ENCODE measurements around the gene B3GNT7. TPM values are rescaled to one million over a fixed set of nuclear protein-coding genes. Genes with fewer than 3 reads are reported as not detected.

Gene B3GNT7
- total RNA-seq, 1 experiment from 2014 or later = 6.1 TPM

DNA sequence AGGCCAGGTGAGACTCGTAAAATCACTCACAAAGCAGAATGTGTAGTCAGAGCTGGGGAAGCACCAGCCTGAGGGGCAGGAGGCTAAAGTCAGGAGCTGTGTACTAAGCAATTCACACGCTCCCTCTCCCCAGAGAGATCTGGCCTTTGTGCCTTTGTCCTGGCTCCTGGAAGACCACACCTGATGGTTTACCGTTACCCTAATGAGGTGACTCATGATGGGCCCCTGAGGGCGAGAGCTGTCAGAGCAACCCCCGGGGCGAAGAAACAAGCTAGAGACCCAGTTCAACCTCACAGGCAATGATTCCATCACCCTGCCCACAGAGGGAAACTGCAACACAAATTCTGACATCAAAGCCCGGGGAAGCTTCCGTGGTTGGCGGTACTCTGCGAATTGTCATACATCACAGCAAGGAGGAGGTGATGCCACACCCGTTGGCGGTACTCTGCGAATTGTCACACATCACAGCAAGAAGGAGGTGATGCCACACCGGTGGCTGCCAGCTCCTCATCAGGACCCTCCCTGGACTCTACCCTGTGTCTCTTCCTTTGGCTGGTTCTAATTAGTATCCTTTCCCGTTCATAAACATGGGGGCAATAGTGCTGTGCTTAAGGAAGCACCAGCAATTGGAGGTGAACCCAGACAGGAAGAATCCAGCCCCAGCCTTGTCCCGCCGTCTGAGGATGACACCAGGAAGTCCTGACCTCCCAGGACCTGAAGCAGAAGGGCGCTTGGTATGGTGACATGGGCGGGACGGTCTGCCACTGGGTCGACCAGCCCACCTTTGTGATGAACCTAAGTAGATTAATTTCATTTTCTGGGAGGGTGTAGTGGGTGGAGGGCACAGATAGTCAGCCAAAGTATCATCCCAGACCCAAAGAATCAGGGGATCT lies 30.5 kb downstream of the B3GNT7 start:
- ATAC-seq (no peak), DNase-seq (ENCODE audit: low read depth, low spot score) (no peak)
- Histone ChIP-seq H3K36me3 (ENCODE audit: control insufficient read depth in 1 of 2, insufficient read depth in 2 of 2, low read length in 2 of 2) (no peaks in the 10 kb centered on the region), H3K27ac (ENCODE audit: low read depth, low read length) (no peak overlapping the region), H3K9me2 (ENCODE audit: insufficient read depth) (no peaks in the 10 kb centered on the region), H3K4me2 (ENCODE audit: low read length) (no peak overlapping the region), H3K9me3 (ENCODE audit: control insufficient read depth in 1 of 2, insufficient read depth in 1 of 2, low read depth in 1 of 2, low read length in 2 of 2) (peaks cover 0 to 9% of the 10 kb centered on the region in 2 experiments; a peak in 1 of 4 replicates), H3K9ac (ENCODE audit: low read length) (no peak overlapping the region), H4K20me1 (ENCODE audit: insufficient read depth) (no peaks in the 10 kb centered on the region), H3K4me1 (ENCODE audit: control insufficient read depth in 1 of 2, insufficient read depth in 2 of 2, low read length in 2 of 2) (peaks cover 0 to 5% of the 10 kb centered on the region in 2 experiments; a peak in 1 of 4 replicates), H3K4me3 (replicated peaks in 1 of 2; ENCODE audit: low read depth in 1 of 2, low read length in 2 of 2) (no peak overlapping the region), H3K27me3 (ENCODE audit: insufficient read depth, low read length) (no peaks in the 10 kb centered on the region), H3K79me2 (ENCODE audit: insufficient read depth, low read length) (no peaks in the 10 kb centered on the region), H2AFZ (ENCODE audit: low read depth, low read length, poor library complexity, severe bottlenecking) (no peak overlapping the region)
- RAD21 ChIA-PET (ENCODE audit: low non-redundant PET in 1 of 2, low total read pairs in 2 of 2, uncharacterized antibody in 2 of 2, unreplicated experiment in 2 of 2) = no interaction called here
- POLR2A ChIA-PET = no interaction called here
- TF ChIP-seq, protein P1, sequence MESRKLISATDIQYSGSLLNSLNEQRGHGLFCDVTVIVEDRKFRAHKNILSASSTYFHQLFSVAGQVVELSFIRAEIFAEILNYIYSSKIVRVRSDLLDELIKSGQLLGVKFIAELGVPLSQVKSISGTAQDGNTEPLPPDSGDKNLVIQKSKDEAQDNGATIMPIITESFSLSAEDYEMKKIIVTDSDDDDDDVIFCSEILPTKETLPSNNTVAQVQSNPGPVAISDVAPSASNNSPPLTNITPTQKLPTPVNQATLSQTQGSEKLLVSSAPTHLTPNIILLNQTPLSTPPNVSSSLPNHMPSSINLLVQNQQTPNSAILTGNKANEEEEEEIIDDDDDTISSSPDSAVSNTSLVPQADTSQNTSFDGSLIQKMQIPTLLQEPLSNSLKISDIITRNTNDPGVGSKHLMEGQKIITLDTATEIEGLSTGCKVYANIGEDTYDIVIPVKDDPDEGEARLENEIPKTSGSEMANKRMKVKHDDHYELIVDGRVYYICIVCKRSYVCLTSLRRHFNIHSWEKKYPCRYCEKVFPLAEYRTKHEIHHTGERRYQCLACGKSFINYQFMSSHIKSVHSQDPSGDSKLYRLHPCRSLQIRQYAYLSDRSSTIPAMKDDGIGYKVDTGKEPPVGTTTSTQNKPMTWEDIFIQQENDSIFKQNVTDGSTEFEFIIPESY (IDR thresholded peaks at IDR 0.05; ENCODE audit: extremely low read depth, insufficient replicate concordance, low read length) = no peak
- TF ChIP-seq, protein P2, sequence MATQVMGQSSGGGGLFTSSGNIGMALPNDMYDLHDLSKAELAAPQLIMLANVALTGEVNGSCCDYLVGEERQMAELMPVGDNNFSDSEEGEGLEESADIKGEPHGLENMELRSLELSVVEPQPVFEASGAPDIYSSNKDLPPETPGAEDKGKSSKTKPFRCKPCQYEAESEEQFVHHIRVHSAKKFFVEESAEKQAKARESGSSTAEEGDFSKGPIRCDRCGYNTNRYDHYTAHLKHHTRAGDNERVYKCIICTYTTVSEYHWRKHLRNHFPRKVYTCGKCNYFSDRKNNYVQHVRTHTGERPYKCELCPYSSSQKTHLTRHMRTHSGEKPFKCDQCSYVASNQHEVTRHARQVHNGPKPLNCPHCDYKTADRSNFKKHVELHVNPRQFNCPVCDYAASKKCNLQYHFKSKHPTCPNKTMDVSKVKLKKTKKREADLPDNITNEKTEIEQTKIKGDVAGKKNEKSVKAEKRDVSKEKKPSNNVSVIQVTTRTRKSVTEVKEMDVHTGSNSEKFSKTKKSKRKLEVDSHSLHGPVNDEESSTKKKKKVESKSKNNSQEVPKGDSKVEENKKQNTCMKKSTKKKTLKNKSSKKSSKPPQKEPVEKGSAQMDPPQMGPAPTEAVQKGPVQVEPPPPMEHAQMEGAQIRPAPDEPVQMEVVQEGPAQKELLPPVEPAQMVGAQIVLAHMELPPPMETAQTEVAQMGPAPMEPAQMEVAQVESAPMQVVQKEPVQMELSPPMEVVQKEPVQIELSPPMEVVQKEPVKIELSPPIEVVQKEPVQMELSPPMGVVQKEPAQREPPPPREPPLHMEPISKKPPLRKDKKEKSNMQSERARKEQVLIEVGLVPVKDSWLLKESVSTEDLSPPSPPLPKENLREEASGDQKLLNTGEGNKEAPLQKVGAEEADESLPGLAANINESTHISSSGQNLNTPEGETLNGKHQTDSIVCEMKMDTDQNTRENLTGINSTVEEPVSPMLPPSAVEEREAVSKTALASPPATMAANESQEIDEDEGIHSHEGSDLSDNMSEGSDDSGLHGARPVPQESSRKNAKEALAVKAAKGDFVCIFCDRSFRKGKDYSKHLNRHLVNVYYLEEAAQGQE (IDR thresholded peaks at IDR 0.05; ENCODE audit: low read depth) = no peak
- TF ChIP-seq TCF7L2 (IDR thresholded peaks at IDR 0.05; ENCODE audit: borderline replicate concordance, extremely low read depth, insufficient read depth, insufficient read length) = no peak
- TF ChIP-seq ZNF274 (IDR thresholded peaks at IDR 0.05; ENCODE audit: low read depth, low read length) = no peak
- TF ChIP-seq SIN3A (IDR thresholded peaks at IDR 0.05; ENCODE audit: low read depth) = no peak
- TF ChIP-seq YY1 (IDR thresholded peaks at IDR 0.05; ENCODE audit: extremely low read depth, insufficient replicate concordance, low read depth, low read length) = no peak
- no peak for TF ChIP-seq EZH2 (IDR thresholded peaks at IDR 0.05)
- no peak for TF ChIP-seq POLR2A (IDR thresholded peaks at IDR 0.05; ENCODE audit: borderline replicate concordance, extremely low read depth, insufficient read depth, insufficient read length)
- TF ChIP-seq, protein P3, sequence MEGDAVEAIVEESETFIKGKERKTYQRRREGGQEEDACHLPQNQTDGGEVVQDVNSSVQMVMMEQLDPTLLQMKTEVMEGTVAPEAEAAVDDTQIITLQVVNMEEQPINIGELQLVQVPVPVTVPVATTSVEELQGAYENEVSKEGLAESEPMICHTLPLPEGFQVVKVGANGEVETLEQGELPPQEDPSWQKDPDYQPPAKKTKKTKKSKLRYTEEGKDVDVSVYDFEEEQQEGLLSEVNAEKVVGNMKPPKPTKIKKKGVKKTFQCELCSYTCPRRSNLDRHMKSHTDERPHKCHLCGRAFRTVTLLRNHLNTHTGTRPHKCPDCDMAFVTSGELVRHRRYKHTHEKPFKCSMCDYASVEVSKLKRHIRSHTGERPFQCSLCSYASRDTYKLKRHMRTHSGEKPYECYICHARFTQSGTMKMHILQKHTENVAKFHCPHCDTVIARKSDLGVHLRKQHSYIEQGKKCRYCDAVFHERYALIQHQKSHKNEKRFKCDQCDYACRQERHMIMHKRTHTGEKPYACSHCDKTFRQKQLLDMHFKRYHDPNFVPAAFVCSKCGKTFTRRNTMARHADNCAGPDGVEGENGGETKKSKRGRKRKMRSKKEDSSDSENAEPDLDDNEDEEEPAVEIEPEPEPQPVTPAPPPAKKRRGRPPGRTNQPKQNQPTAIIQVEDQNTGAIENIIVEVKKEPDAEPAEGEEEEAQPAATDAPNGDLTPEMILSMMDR (IDR thresholded peaks at IDR 0.05 in 2 of 3, conservative IDR thresholded peaks at IDR 0.05 in 1 of 3; ENCODE audit: borderline replicate concordance in 1 of 3, insufficient read depth in 1 of 3, low read depth in 2 of 3, low read length in 2 of 3) = no peak
- no peak for TF ChIP-seq RAD21 (IDR thresholded peaks at IDR 0.05; ENCODE audit: low read depth)
- no peak for TF ChIP-seq CBX3 (IDR thresholded peaks at IDR 0.05; ENCODE audit: low read depth)
- TF ChIP-seq POLR2AphosphoS5 (IDR thresholded peaks at IDR 0.05; ENCODE audit: low read depth, low read length) = no peak
- TF ChIP-seq CEBPB (IDR thresholded peaks at IDR 0.05; ENCODE audit: low read depth) = no peak
- TF ChIP-seq, protein P4, sequence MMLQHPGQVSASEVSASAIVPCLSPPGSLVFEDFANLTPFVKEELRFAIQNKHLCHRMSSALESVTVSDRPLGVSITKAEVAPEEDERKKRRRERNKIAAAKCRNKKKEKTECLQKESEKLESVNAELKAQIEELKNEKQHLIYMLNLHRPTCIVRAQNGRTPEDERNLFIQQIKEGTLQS (IDR thresholded peaks at IDR 0.05) = no peak
- TF ChIP-seq SRF (IDR thresholded peaks at IDR 0.05; ENCODE audit: low read depth) = no peak
- TF ChIP-seq, protein P5, sequence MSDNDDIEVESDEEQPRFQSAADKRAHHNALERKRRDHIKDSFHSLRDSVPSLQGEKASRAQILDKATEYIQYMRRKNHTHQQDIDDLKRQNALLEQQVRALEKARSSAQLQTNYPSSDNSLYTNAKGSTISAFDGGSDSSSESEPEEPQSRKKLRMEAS (IDR thresholded peaks at IDR 0.05) = no peak
- TF ChIP-seq EGR1 (IDR thresholded peaks at IDR 0.05; ENCODE audit: low read depth) = no peak
- TF ChIP-seq SP1 (IDR thresholded peaks at IDR 0.05; ENCODE audit: low read depth) = no peak
- CTCF ChIA-PET = no interaction called here
- intact Hi-C loops (cut with micrococcal nuclease) = no loop called here
- no TSS peak for BruUV-seq (replicated peaks)
